H1 (cell line): ENCODE measurements around the gene RNF5. TPM values are rescaled to one million over a fixed set of nuclear protein-coding genes. Genes with fewer than 3 reads are reported as not detected.

Experiments used
- CTCF ChIA-PET: fragments of 300-600 bp; sonication (Branson Sonifier 250); formaldehyde crosslinking; loops from one replicate; lab custom pipeline; 2021; ENCODE audit not compliant: partially characterized antibody; lab: Charles Lee
- POLR2A ChIA-PET: fragments of 300-600 bp; sonication (Branson Sonifier 250); formaldehyde crosslinking; loops from one replicate; lab custom pipeline; 2021; ENCODE audit warnings: inconsistent platforms; ENCODE audit not compliant: partially characterized antibody; lab: Charles Lee
- DNase-seq, 2 experiments: peaks; one replicate each; pipeline versions ENCODE4 v3.0.0 to v3.0.0-alpha.2; 2010 to 2022; ENCODE audit warnings: low spot score in 2 of 2, low read depth in 1 of 2, mixed read lengths in 1 of 2
- FAIRE-seq: peaks from 2 replicates; lab custom pipeline; 2011; peaks lifted over from hg19 to GRCh38; lab: Jason Lieb, UNC
- H2AFZ ChIP-seq: 2 replicates; pipeline ENCODE4 v1.8.1; 2012; ENCODE audit warnings: low read length, inconsistent platforms
- H2AK5ac ChIP-seq: 2 replicates; pipeline ENCODE4 v1.6.1; 2013; ENCODE audit warnings: low read depth, low read length
- H2BK120ac ChIP-seq: replicated peaks from 2 replicates; pipeline ENCODE3; 2013; ENCODE audit warnings: low read depth, low read length, inconsistent platforms
- H2BK12ac ChIP-seq: 2 replicates; pipeline ENCODE4 v1.6.1; 2013; ENCODE audit warnings: low read depth, low read length
- H2BK15ac ChIP-seq: 2 replicates; pipeline ENCODE4 v1.6.1; 2013; ENCODE audit warnings: low read length
- H2BK20ac ChIP-seq: 2 replicates; pipeline ENCODE4 v1.6.1; 2013; ENCODE audit warnings: low read length
- H2BK5ac ChIP-seq: 2 replicates; pipeline ENCODE4 v1.6.1; 2013; ENCODE audit warnings: low read depth, low read length
- H3K14ac ChIP-seq: 2 replicates; pipeline ENCODE4 v1.6.1; 2013; ENCODE audit warnings: inconsistent platforms; ENCODE audit not compliant: insufficient read length
- H3K18ac ChIP-seq: 2 replicates; pipeline ENCODE4 v1.6.1; 2013; ENCODE audit warnings: low read length; ENCODE audit errors: extremely low read depth
- H3K23ac ChIP-seq: 2 replicates; pipeline ENCODE4 v1.6.1; 2013; ENCODE audit warnings: inconsistent platforms; ENCODE audit not compliant: insufficient read length
- H3K23me2 ChIP-seq: 2 replicates; pipeline ENCODE4 v1.6.1; 2013; ENCODE audit warnings: low read depth, low read length
- H3K27ac ChIP-seq: 2 replicates; pipeline ENCODE4 v1.6.1; 2011; ENCODE audit warnings: low read depth, low read length, inconsistent platforms
- H3K27me3 ChIP-seq, 4 experiments: replicated peaks in 1 of 4; 1 replicate in 1 of 4; 2 replicates in 3 of 4; pipeline versions ENCODE4 v1.6.1 to v1.8.1; 2011 to 2013; ENCODE audit warnings: low read length in 3 of 4, mild to moderate bottlenecking in 3 of 4, inconsistent platforms in 2 of 4, mixed read lengths in 2 of 4, moderate library complexity in 1 of 4; ENCODE audit not compliant: control insufficient read depth in 3 of 4, insufficient read depth in 3 of 4; ENCODE audit errors: extremely low read depth in 1 of 4
- H3K36me3 ChIP-seq, 4 experiments: 2 replicates each; pipeline versions ENCODE4 v1.6.1 to v1.8.1; 2011 to 2013; ENCODE audit warnings: mild to moderate bottlenecking in 4 of 4, low read length in 3 of 4, moderate library complexity in 2 of 4, control low read depth in 1 of 4, inconsistent platforms in 1 of 4; ENCODE audit not compliant: insufficient read depth in 4 of 4, control insufficient read depth in 2 of 4
- H3K4ac ChIP-seq: replicated peaks from 2 replicates; pipeline ENCODE3; 2013; ENCODE audit warnings: low read length, low read depth, mixed read lengths, inconsistent platforms; ENCODE audit not compliant: insufficient read length
- H3K4me1 ChIP-seq, 4 experiments: replicated peaks in 1 of 4; 1 replicate in 1 of 4; 2 replicates in 3 of 4; pipeline versions ENCODE4 v1.6.1 to v1.8.1; 2011 to 2013; ENCODE audit warnings: low read length in 3 of 4, inconsistent platforms in 2 of 4, mixed read lengths in 1 of 4; ENCODE audit not compliant: insufficient read depth in 4 of 4, control insufficient read depth in 3 of 4
- H3K4me2 ChIP-seq, 2 experiments: 2 replicates each; pipeline versions ENCODE4 v1.6.1 to v1.8.1; 2011 to 2013; ENCODE audit warnings: low read depth in 2 of 2, low read length in 2 of 2, control low read depth in 1 of 2, inconsistent platforms in 1 of 2, mild to moderate bottlenecking in 1 of 2; ENCODE audit not compliant: insufficient read depth in 1 of 2
- H3K4me3 ChIP-seq, 4 experiments: fragments of 200-600, 300-600 bp in 1 of 4; sonication (generic), shearing (Covaris generic), sonication (Bioruptor Twin) in 1 of 4; 2 replicates each; pipeline versions ENCODE4 v1.5.1 to v1.8.1; 2011 to 2016; ENCODE audit warnings: low read length in 4 of 4, low read depth in 3 of 4, control low read depth in 2 of 4, inconsistent platforms in 2 of 4, mild to moderate bottlenecking in 2 of 4, mixed read lengths in 1 of 4, moderate library complexity in 1 of 4; ENCODE audit not compliant: insufficient read depth in 2 of 4; ENCODE audit errors: extremely low read depth in 1 of 4
- H3K56ac ChIP-seq: replicated peaks from 2 replicates; pipeline ENCODE3; 2013; ENCODE audit warnings: low read depth, mild to moderate bottlenecking, mixed read lengths, low read length, inconsistent platforms; ENCODE audit not compliant: insufficient read length
- H3K79me1 ChIP-seq: 2 replicates; pipeline ENCODE4 v1.6.1; 2013; ENCODE audit warnings: low read depth, low read length, control low read depth
- H3K79me2 ChIP-seq, 2 experiments: 2 replicates each; pipeline versions ENCODE4 v1.6.1 to v1.8.1; 2012 to 2013; ENCODE audit warnings: low read length in 2 of 2, mild to moderate bottlenecking in 2 of 2, inconsistent platforms in 1 of 2; ENCODE audit not compliant: insufficient read depth in 2 of 2, control insufficient read depth in 1 of 2
- H3K9ac ChIP-seq, 4 experiments: replicated peaks in 1 of 4; 1 replicate in 1 of 4; 2 replicates in 3 of 4; pipeline versions ENCODE4 v1.6.1 to v1.8.1; 2011 to 2013; ENCODE audit warnings: low read depth in 3 of 4, low read length in 3 of 4, control low read depth in 2 of 4, mild to moderate bottlenecking in 2 of 4, moderate library complexity in 2 of 4, inconsistent platforms in 1 of 4; ENCODE audit errors: extremely low read depth in 1 of 4
- H3K9me3 ChIP-seq, 2 experiments: 2 replicates each; pipeline versions ENCODE4 v1.6.1 to v1.8.1; 2012 to 2013; ENCODE audit warnings: mild to moderate bottlenecking in 2 of 2, moderate library complexity in 2 of 2, control low read depth in 1 of 2, inconsistent platforms in 1 of 2, low read depth in 1 of 2, low read length in 1 of 2, mixed read lengths in 1 of 2; ENCODE audit not compliant: insufficient read depth in 2 of 2
- H4K20me1 ChIP-seq, 2 experiments: replicated peaks in 1 of 2; 2 replicates each; pipeline versions ENCODE3 to v1.8.1; 2011 to 2013; ENCODE audit warnings: inconsistent platforms in 2 of 2, low read length in 2 of 2, mild to moderate bottlenecking in 1 of 2; ENCODE audit not compliant: insufficient read depth in 2 of 2, control insufficient read depth in 1 of 2
- H4K5ac ChIP-seq: 2 replicates; pipeline ENCODE4 v1.6.1; 2013; ENCODE audit warnings: low read length, low read depth, mixed read lengths, inconsistent platforms; ENCODE audit not compliant: insufficient read length
- H4K8ac ChIP-seq: 2 replicates; pipeline ENCODE4 v1.8.0; 2013; ENCODE audit warnings: mild to moderate bottlenecking, moderate library complexity, low read length, inconsistent platforms; ENCODE audit not compliant: insufficient read depth; ENCODE audit errors: extremely low read depth
- H4K91ac ChIP-seq: replicated peaks from 2 replicates; pipeline ENCODE3; 2013; ENCODE audit warnings: low read length, mixed read lengths, inconsistent platforms; ENCODE audit not compliant: insufficient read length
- CEBPB ChIP-seq: IDR thresholded peaks from 2 replicates; pipeline ENCODE4 v1.6.1; 2012; ENCODE audit warnings: low read depth, low read length
- CTCF ChIP-seq, 3 experiments: IDR thresholded peaks; 1 replicate in 2 of 3; 2 replicates in 1 of 3; pipeline versions ENCODE4 v1.5.1 to v1.6.1; 2011; ENCODE audit warnings: low read length in 3 of 3, mild to moderate bottlenecking in 3 of 3, inconsistent platforms in 2 of 3, low read depth in 1 of 3, moderate library complexity in 1 of 3; ENCODE audit not compliant: insufficient read depth in 1 of 3; ENCODE audit errors: control extremely low read depth in 1 of 3
- GABPA ChIP-seq: IDR thresholded peaks from 2 replicates; pipeline ENCODE4 v1.6.1; 2011; ENCODE audit warnings: mild to moderate bottlenecking, low read length, moderate library complexity, borderline replicate concordance; ENCODE audit not compliant: insufficient read depth
- RAD21 ChIP-seq, 2 experiments: IDR thresholded peaks in 1 of 2; conservative IDR thresholded peaks in 1 of 2; 2 replicates each; pipeline ENCODE4 v1.6.1; 2011; ENCODE audit warnings: low read depth in 2 of 2, low read length in 2 of 2, improper control_type of control experiment in 1 of 2, inconsistent platforms in 1 of 2, mild to moderate bottlenecking in 1 of 2, moderate library complexity in 1 of 2
- RFX5 ChIP-seq: IDR thresholded peaks from 2 replicates; pipeline ENCODE4 v1.6.1; 2011; ENCODE audit warnings: low read depth, low read length, improper control_type of control experiment, borderline replicate concordance
- RNF2 ChIP-seq: fragments of 200-900, 300-1000 bp; sonication (generic); IDR thresholded peaks from 2 replicates; pipeline ENCODE4 v1.7.1; 2016; ENCODE audit warnings: borderline replicate concordance, low read depth, mild to moderate bottlenecking, antibody characterized with exemption, low read length; ENCODE audit not compliant: poor library complexity, severe bottlenecking; ENCODE audit errors: missing control alignments
- SIN3A ChIP-seq, 2 experiments: IDR thresholded peaks in 1 of 2; conservative IDR thresholded peaks in 1 of 2; 2 replicates each; pipeline ENCODE4 v1.6.1; 2011 to 2012; ENCODE audit warnings: low read length in 2 of 2, improper control_type of control experiment in 1 of 2, low read depth in 1 of 2, mild to moderate bottlenecking in 1 of 2
- SRF ChIP-seq: IDR thresholded peaks from 2 replicates; pipeline ENCODE4 v1.6.1; 2011; ENCODE audit warnings: mild to moderate bottlenecking, low read depth, low read length, moderate library complexity
- TAF7 ChIP-seq: optimal IDR thresholded peaks from 2 replicates; pipeline ENCODE3; 2011; ENCODE audit warnings: low read depth, mild to moderate bottlenecking, inconsistent platforms, low read length, moderate library complexity, borderline replicate concordance
- TEAD4 ChIP-seq: IDR thresholded peaks from 2 replicates; pipeline ENCODE4 v1.6.1; 2012; ENCODE audit warnings: low read depth, low read length, inconsistent platforms, mixed read lengths
- YY1 ChIP-seq: IDR thresholded peaks from 2 replicates; pipeline ENCODE4 v1.6.1; 2011; ENCODE audit warnings: low read depth, mild to moderate bottlenecking, low read length
- polyA plus RNA-seq, 7 experiments: library from polyadenylated mRNA; depleted of rRNA in 3 of 7; stranded (reverse) in 5 of 7; unstranded in 2 of 7; fragments of >200 nt in 5 of 7; fragments of 200-250 nt in 2 of 7; gene quantifications; 1 replicate in 5 of 7; 2 replicates in 1 of 7; 4 replicates in 1 of 7; pipeline versions ENCODE4 v1.2.1 to v1.2.3, GENCODE V29; 2011 to 2013; ENCODE audit warnings: missing spikeins in 2 of 7, mixed read lengths in 2 of 7
- total RNA-seq: library from RNA; stranded (reverse); fragmentation: NEBNext Ultra II Directional; extraction: Animal tissue kit (Norgen Biotek cat#: 25700); gene quantifications from 2 replicates; pipeline ENCODE4 v1.2.1, GENCODE V29; 2021

RNF5 gene
- total and polyA plus RNA-seq, 2 of the 8 experiments (the other 6 are each of a cell fraction or from before 2014, with no cell fraction given) = 90.0 to 158 TPM

- Histone ChIP-seq H3K4ac (no peak overlapping the region), H2AFZ (no peak overlapping the region), H3K79me1 (0 out of 2 replicates have a peak, but pooled peaks cover 3% of the 10 kb centered on the region), H2BK20ac (no peak overlapping the region), H3K14ac (no peak overlapping the region), H4K91ac (no peak overlapping the region), H3K27ac (no peak overlapping the region), H3K56ac (no peak overlapping the region), H3K4me3 (no peak overlapping the region), H3K23me2 (peaks cover 11% of the 10 kb centered on the region), H3K9ac (no peak overlapping the region), H2BK15ac (no peak overlapping the region), H3K36me3 (peaks cover 4 to 14% (median 10%) of the 10 kb centered on the region in 4 experiments; a peak in 6 of 8 replicates), H2BK5ac (no peak overlapping the region), H4K5ac (no peak overlapping the region), H2AK5ac (no peak overlapping the region), H3K79me2 (peaks cover 0 to 5% of the 10 kb centered on the region in 2 experiments; a peak in 1 of 4 replicates), H3K4me1 (peaks cover 0 to 5% (median 3%) of the 10 kb centered on the region in 4 experiments), H3K4me2 (no peak overlapping the region), H3K23ac (no peak overlapping the region), H4K8ac (no peak overlapping the region), H3K18ac (no peak overlapping the region), H4K20me1 (peaks cover 0 to 2% of the 10 kb centered on the region in 2 experiments), H3K9me3 (no peaks in the 10 kb centered on the region), H3K27me3 (peaks cover 0 to 1% (median under 1%) of the 10 kb centered on the region in 4 experiments; a peak in 2 of 7 replicates), H2BK120ac (no peak overlapping the region), H2BK12ac (no peak overlapping the region)
- DNase-seq (no peak), FAIRE-seq (no peak)
- ChIA-PET CTCF (interaction anchor here (1.6 to 2.9 kb wide), 2 partner anchors 9 to 40 kb away, joined by 11 to 19 read pairs; no protein-coding TSS in a partner anchor), POLR2A (interaction anchor here (0.8 to 1.6 kb wide), 4 partner anchors 12 to 39 kb away, joined by 3 to 4 read pairs (median 3); partner anchors contain the start of gene AGPAT1)
- TF ChIP-seq YY1 (no peak), SIN3A (conservative IDR thresholded peaks at IDR 0.05 in 1 of 2, IDR thresholded peaks at IDR 0.05 in 1 of 2; ENCODE audit: low read depth in 1 of 2, low read length in 2 of 2) (no peak), TEAD4 (no peak), CTCF (IDR thresholded peaks at IDR 0.05; ENCODE audit: control extremely low read depth in 1 of 3, insufficient read depth in 1 of 3, low read depth in 1 of 3, low read length in 3 of 3) (no peak), CEBPB (no peak), GABPA (no peak), RNF2 (no peak), RAD21 (IDR thresholded peaks at IDR 0.05 in 1 of 2, conservative IDR thresholded peaks at IDR 0.05 in 1 of 2; ENCODE audit: low read depth in 2 of 2, low read length in 2 of 2) (no peak), TAF7 (no peak), SRF (no peak), RFX5 (no peak)
These were observed 20.2 kb upstream of the RNF5 start for GRCh38 chr6:32158052-32158451.
